ENCODE results near the gene POU2F1.

DNA sequence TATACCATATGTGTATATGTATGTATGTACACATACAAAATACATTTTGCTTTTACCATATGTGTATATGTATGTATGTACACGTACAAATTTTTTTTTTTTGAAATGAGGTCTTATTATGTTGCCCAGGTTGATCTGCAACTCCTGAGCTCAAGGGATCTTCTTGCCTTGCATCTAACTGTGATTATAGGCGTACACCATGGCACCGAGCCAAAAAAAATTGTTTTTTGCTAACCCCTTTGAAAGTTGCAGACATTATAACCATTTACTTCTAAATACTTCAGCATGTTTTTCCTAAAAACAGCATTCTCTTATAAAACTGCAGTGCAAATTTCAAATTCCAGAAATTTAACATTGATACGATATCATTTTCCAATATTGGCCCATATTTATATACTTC lies 147.0 kb downstream of the POU2F1 start:
- TF ChIP-seq, protein P1, sequence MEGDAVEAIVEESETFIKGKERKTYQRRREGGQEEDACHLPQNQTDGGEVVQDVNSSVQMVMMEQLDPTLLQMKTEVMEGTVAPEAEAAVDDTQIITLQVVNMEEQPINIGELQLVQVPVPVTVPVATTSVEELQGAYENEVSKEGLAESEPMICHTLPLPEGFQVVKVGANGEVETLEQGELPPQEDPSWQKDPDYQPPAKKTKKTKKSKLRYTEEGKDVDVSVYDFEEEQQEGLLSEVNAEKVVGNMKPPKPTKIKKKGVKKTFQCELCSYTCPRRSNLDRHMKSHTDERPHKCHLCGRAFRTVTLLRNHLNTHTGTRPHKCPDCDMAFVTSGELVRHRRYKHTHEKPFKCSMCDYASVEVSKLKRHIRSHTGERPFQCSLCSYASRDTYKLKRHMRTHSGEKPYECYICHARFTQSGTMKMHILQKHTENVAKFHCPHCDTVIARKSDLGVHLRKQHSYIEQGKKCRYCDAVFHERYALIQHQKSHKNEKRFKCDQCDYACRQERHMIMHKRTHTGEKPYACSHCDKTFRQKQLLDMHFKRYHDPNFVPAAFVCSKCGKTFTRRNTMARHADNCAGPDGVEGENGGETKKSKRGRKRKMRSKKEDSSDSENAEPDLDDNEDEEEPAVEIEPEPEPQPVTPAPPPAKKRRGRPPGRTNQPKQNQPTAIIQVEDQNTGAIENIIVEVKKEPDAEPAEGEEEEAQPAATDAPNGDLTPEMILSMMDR (IDR thresholded peaks at IDR 0.05) = no peak
- TF ChIP-seq POLR2A (IDR thresholded peaks at IDR 0.05) = no peak

All from adrenal gland (tissue), 5 donors.